Measurements from ENCODE around the gene ENDOV.

The ENDOV gene

DNA sequence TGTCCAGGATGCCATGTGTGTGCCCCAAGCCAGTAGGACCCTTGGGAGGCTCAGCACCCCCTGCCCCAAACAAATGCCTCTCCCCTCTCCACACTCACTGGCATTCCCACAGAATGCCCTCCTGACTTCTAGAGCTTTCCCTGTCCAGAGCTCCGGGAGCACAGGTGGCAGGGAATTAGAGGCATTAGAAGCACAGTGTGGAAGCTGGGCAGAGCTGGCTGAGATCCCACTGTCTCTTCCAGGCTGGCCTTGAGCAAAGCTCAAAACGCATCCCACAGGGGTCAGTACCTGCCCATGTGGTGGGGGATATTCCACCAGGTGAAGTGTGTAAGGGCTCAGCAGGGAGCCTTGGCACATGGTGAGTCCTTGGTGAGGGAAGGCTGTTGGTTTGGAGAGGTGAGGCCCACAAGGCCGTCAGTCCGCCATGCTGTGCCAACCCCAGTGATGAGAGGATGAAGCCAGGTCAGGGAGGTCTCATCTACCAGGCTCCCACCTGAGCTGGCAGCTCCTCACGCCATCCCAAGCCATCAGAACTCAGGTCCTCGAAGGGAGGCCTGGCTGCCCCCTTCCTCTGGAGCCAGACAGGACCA lies 18.1 kb downstream of the ENDOV start:
- DNase-seq = no peak

DNA sequence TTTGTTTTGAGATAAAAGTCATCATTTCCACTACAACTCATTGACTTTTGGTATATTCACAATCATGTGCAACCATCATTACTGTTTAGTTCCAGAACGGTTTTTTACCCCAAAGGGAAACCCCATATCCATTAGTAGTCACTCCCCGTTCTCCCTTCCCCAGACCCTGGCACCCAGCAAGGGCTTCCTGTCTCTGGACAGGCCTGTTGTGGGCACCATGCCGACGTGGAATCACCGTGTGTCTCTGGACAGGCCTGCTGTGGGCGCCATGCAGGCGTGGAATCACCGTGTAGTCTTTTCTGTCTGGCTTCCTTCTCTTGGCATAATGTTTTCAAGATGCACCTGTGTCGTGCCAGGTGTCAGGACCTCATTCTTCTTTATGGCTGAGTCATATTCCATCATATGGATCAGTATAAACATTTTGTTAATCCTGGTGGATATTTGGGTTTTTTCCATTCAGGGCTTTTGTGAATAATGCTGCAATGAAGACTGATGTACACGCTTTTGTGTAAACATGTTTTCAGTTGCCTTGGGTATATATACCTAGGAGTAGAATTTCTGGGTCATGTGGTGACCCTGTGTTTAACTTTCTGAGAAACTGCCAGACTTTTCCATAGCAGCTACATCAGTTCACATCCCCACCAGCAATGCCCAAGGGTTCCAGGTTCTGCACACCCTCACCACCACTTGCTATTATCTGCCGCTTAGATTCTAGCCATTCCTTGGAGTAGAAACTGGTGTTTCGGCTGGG lies 19.1 kb downstream of the ENDOV start:
- DNase-seq = no peak

DNA sequence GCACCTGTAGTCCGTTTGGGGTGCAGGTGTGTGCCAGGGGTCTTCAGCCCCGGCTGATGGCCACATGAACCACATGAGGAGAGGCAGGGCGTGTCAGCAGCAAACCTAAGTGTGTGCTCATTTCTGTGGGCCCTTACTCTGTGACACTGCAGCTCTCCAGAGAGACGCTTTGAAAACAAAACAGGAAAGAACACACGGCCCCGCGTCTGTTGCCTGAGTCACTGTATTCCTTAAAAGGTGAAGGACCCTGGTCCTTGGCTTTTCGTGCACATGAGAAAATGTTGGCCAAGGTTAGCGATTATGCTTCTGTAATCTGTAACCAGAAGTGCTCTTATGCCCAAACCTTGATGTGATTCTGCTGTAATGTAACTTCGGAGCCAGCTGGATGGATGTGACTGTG lies 22.6 kb downstream of the ENDOV start:
- DNase-seq = no peak

DNA sequence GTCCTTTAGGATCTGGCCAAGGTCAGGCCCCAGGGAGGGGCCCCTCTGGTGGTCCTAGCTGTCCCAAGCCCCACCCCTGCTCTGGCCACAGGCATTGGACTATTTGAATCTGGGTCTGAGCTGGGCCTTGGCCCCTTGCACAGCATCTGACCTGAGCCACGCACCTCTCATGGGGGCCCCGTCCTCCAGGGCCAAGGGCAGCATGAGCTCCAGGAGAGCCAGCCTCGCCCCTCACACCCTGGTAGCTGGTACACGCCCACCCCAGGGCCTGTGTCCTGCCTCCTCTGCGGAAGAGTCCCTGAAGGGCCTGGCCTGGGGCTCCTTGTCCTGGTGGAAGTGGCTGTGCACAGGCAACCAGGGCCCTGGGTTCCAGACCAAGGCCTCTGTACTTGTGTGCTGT lies 23.8 kb downstream of the ENDOV start:
- no peak for DNase-seq

DNA sequence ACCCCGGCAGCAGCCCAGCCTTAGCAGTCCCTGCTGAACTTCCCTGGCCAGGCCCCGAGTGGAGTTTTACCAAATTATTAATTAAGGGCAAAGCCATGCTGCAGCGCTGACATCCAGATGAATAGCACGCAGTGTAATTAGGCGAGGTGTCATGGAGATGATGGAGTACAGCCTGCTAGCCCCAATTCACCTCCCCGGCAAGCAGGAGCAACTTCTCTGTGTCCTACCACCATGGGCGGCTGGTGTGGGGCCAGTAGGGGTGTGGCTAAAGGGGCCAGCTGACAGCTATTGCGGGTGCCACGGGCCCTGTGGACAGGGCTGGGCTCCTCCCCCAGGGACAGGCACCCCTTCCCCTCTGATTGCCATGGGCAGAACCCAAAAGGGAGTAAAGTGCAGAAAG lies 24.5 kb downstream of the ENDOV start:
- no peak for DNase-seq

DNA sequence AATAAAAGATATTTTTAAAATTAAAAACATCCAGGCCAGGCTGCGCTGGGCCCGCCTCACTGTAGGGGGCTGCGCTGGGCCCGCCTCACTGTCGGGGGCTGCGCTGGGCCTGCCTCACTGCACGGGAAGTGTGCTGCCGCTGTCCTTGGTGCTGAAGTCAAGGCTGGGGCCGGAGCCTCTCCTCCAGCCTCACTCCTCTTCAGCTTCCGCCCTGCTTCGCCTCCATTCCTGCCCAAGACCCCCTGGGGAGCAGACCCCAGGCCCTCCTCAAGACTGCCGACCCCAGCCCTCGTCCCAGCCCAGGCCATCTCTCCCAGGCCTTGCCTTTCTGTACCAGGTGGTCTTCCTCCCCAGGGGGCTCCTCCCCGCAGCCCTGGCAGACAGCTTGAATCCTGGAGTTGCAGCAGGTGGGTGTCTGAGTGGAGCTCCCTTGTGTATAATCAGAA lies 26.2 kb downstream of the ENDOV start:
- DNase-seq = peak; percentile 35

DNA sequence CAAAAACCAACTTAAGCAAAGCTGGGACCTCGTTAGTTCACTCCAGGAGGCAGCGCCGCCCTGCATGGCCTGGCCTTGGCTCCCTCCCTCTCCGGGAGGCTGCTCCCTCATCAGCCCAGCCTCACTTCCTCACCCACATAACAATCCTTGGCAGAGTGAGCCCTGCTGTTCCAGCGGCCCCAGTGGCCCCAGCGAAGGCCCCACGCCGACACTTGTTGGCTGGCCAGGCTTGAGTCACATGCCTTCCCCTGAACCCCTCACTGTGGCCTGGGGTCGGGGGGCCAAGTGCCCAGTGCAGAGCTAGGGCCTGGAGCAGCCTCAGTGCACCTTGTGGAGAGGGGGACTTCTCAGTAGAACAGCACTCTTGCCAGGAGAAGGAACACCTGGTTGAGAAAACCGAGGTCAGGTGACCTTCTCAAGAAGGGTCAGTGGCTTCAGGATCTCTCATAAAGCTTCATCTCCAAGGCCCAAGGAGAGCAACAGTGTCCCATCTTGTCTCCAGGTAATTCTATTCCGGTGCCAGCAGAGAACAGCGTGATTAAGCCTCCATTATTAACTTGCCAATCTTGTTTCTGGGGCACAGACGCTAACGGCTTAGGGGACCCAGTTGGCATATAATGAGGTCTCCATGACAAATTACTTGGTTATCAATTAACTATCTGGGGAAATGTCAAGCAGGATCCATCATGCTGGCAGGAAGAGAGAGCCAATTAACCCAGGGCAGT lies 26.8 kb downstream of the ENDOV start:
- no peak for DNase-seq

- DNase-seq = no peak
These were observed 27.3 kb downstream of the ENDOV start for GRCh38 chr17:80442323-80442659.

- DNase-seq = no peak
These were observed 27.8 kb downstream of the ENDOV start for GRCh38 chr17:80442764-80443163.

DNA sequence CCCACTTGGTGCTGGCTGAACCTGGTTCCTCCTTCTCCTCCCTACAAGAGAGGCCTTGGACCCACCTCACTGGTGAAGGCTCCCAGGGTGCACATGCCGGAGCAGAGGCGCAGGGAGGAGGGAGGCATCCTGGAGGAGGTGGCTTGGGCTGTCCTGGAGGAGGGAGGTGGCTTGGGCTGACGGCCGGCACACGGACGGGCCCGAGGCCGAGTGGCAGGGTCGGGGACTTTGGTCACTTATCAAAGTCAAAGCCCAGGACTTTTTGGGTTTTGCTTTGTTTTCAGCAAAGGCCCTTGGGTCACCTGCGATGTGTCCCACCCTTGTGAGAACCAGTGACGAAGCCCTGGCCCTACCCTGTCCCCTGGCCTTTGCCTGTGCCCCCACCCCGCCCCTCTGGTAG lies 28.5 kb downstream of the ENDOV start:
- no peak for DNase-seq

DNA sequence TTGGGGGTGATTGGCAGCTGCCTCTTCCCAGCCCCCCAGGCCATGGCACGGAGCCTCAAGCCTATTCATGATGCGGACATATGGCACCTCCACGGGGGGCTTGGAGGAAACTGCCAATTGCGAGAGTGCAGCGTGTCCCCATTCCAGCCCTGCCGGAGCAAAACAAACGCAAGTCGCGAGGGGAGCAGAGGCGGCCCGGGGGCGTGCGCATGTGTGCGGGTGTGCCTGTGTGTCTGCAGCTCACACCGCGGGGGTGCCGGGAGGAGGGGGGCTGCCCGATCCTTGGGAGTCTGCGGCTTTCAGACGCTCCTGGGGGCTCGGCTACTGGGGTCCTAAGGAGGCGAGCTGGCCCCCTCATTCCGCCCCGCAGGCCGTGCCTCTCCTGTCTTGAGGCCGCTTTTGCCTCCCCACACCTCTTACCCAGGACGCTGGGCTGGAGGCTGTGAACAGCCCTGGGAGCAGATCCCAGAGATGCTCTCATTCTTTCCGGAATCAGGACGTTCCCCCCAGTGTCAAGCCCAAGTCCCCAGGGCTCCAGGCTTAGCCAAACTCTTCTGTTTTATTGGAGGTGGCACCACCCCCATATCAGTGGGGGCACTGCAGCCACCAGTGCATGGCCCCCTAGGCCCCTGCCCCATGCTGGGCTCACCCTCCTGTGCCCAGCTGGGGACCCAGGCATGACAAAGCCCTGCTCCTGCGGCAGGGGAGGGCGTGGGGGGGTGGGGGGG lies 29.1 kb downstream of the ENDOV start:
- DNase-seq = no peak

DNA sequence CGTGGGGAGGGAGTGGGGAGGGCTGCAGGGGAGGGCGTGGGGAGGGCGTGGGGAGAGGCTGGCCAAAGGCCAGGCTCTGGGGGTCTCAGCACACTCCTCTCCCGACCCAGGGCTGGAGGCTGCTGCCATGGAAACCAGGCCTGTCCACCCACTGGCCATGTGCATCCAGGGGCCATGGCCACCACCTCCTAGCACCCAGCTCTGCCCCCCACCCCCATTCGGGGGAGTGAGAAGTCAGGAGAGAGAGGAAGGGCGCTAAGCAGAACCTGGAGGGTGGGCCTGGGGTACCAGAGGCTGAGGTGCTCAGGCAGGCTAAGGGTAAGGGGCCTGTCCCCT lies 29.6 kb downstream of the ENDOV start:
- DNase-seq = no peak

DNA sequence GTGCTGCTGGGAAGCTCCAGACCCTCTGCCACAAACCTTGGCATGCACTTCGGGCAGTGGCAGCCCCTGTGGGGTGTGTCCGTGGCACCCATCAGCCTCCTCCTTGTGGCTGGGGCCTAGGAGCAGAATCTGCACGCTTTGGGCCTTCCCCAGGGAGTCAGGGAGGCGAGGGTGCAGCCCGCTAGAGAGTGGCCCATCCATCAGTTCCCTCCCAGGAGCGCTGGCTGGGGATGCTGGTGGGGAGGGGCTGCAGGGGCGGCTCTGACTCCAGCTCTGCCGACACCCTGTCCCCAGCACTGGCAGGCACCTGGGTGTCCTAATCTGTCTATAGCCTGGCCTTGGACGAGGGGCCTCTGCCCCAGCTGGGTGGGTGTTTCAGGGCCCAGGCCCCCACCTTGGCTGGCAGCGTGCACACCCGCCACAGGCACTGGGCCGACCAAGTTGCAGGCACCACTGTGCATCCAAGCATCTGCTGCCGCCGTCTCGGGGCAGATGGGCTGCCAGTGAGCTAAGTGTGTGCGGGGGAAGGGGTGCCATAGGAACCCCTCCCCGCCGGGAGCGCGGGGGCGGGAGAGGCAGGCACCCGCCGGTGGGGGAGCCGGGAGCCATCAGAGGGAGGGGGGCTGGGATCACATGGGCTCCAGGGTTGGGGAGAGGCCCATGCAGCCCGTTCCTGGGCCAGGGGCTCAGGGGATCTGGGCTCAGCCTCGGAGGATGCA lies 30.2 kb downstream of the ENDOV start:
- no peak for DNase-seq

DNA sequence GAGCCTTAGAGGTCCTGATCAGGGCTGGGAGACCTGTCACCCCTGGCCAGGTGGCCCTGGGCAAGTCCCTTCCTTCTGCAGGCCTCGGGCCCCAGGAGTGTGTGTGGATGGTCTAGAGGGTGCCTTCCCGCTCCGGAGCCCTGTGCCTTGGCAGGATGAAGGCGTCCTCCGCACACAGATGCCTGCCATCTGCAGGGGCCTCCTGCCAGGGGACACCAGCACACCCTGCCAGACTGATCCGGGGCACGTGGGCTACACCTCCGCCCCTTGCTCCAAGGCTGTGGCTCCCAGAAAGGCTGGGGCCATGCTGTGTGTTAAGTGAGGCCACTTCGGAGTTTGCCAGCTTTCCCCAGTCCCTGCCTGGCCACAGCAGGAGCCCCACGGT lies 30.8 kb downstream of the ENDOV start:
- no peak for DNase-seq

- DNase-seq = no peak
These were observed 31.9 kb downstream of the ENDOV start for GRCh38 chr17:80446645-80447405.

- no peak for DNase-seq
These were observed 32.8 kb downstream of the ENDOV start for GRCh38 chr17:80447790-80448189.

- no peak for DNase-seq
These were observed 34.4 kb downstream of the ENDOV start for GRCh38 chr17:80449194-80449929.

- no peak for DNase-seq
These were observed 35.1 kb downstream of the ENDOV start for GRCh38 chr17:80449930-80450576.

DNA sequence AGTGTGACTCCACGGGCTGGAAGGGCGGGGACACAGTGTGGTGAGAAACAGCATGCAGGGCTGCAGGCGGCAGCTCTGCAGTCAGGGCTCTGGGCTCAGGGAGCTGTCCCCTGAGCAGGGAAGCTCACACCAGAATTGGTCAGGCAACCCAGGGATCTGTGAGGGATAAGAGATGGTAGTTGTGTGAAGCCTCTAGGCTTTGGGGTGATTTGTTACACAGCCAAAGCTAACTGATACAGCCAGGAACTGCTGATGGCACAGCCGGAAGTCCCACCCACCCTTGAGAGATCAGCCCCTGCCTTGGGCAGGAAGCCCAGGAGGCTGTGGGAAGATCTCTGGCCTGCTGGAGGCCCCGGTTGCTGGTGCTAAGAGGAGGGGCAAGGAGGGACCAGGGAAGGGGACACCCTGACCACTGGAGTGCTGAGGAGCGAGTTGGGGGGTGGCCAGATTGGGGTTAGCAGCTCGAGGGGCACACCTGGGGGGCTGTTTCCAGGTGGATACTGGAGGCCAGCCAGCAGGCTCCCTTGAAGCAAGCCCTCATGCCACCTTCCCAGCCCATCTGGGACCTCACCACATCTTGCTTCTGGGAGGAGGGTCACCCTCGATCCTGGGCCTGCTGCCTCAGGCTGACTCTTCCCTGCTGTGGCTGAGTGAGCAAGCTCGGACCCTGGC lies 36.3 kb downstream of the ENDOV start:
- no peak for DNase-seq

- no peak for DNase-seq
These were observed 37.4 kb downstream of the ENDOV start for GRCh38 chr17:80452173-80452915.

Data from NCI-H1048 (cell line).